OCI-LY1 (cell line): ENCODE results near the gene N4BP2L2.

ENCODE experiments used
- CTCF ChIP-seq: fragments of 200-600 bp; sonication (generic), shearing (Covaris generic); IDR thresholded peaks from 2 replicates; pipeline ENCODE4 v1.5.1; 2017; ENCODE audit warnings: mild to moderate bottlenecking, antibody characterized with exemption, low read length, moderate library complexity, mixed read lengths
- EZH2 ChIP-seq: fragments of 200-600 bp; sonication (generic), shearing (Covaris generic); IDR thresholded peaks from 2 replicates; pipeline ENCODE4 v1.8.0; 2017; ENCODE audit warnings: borderline replicate concordance, mixed run types, mild to moderate bottlenecking, antibody characterized with exemption, low read length, moderate library complexity, mixed read lengths

- TF ChIP-seq EZH2, result no peak
- TF ChIP-seq CTCF, result no peak
Measured at GRCh38 chr13:32504876-32505275, 33.7 kb downstream of the N4BP2L2 start.
